Skeletal muscle tissue (tissue), 4 donors: ENCODE results near the gene MAGEA4. TPM values are rescaled to one million over a fixed set of nuclear protein-coding genes. Genes with fewer than 3 reads are reported as not detected.

ENCODE experiments used
- H3K27ac ChIP-seq: one replicate; pipeline ENCODE4 v1.7.0; 2013; ENCODE audit warnings: mild to moderate bottlenecking, low read depth, low read length, inconsistent platforms
- H3K27me3 ChIP-seq, 3 donors: one replicate each; pipeline ENCODE4 v1.7.0; 2013; ENCODE audit warnings: low read length in 3 of 3; ENCODE audit not compliant: control insufficient read depth in 3 of 3, insufficient read depth in 3 of 3
- H3K36me3 ChIP-seq, 3 donors: one replicate each; pipeline ENCODE4 v1.7.0; 2013; ENCODE audit warnings: low read length in 3 of 3; ENCODE audit not compliant: control insufficient read depth in 3 of 3, insufficient read depth in 3 of 3
- H3K4me1 ChIP-seq, 3 donors: one replicate each; pipeline ENCODE4 v1.7.0; 2013; ENCODE audit warnings: low read length in 3 of 3, mild to moderate bottlenecking in 3 of 3; ENCODE audit not compliant: control insufficient read depth in 3 of 3, insufficient read depth in 3 of 3
- H3K4me3 ChIP-seq, 3 donors: one replicate each; pipeline ENCODE4 v1.7.0; 2013; ENCODE audit warnings: low read length in 3 of 3
- H3K9ac ChIP-seq, 3 donors: one replicate each; pipeline ENCODE4 v1.7.0; 2013; ENCODE audit warnings: low read length in 3 of 3, mild to moderate bottlenecking in 3 of 3, moderate library complexity in 2 of 3, low read depth in 1 of 3
- H3K9me3 ChIP-seq, 3 donors: one replicate each; pipeline ENCODE4 v1.7.0; 2013; ENCODE audit warnings: low read length in 3 of 3; ENCODE audit not compliant: control insufficient read depth in 3 of 3
- total RNA-seq: library from RNA; depleted of rRNA; stranded (reverse); fragments of >200 nt; gene quantifications from one replicate; pipeline ENCODE4 v1.2.3, GENCODE V29; 2014
- donor health status: Osteomylitis.

MAGEA4 gene
- total RNA-seq, result not detected

GRCh38 chrX:151912780-151913179 lies at the start of gene MAGEA4:
Gene MAGEA4 (plus strand): TSS chrX:151912889. CDS start chrX:151923665, 10,776 bp downstream.
- no peaks in the 10 kb centered on the region for H3K36me3 ChIP-seq

GRCh38 chrX:151870602-151871001 lies 42.1 kb upstream of the MAGEA4 start:
- H3K4me3 ChIP-seq, result no peak overlapping the region
- H3K27ac ChIP-seq, result no peak overlapping the region
- no peaks in the 10 kb centered on the region for H3K9me3 ChIP-seq
- no peak overlapping the region for H3K9ac ChIP-seq
- no peaks in the 10 kb centered on the region for H3K36me3 ChIP-seq
- no peaks in the 10 kb centered on the region for H3K4me1 ChIP-seq
- H3K27me3 ChIP-seq, result no peaks in the 10 kb centered on the region

More at GRCh38 chrX:151912780-151913179, at the start of gene MAGEA4:
- H3K27me3 ChIP-seq, result no peaks in the 10 kb centered on the region
- no peaks in the 10 kb centered on the region for H3K9me3 ChIP-seq
- H3K9ac ChIP-seq, result no peak within 1 kb of the TSS
- no peak within 1 kb of the TSS for H3K4me3 ChIP-seq
- no peaks in the 10 kb centered on the region for H3K4me1 ChIP-seq
- no peak within 1 kb of the TSS for H3K27ac ChIP-seq

GRCh38 chrX:151871244-151871643 lies 41.4 kb upstream of the MAGEA4 start:
- Histone ChIP-seq H3K36me3 (no peaks in the 10 kb centered on the region), H3K4me1 (no peaks in the 10 kb centered on the region), H3K9me3 (no peaks in the 10 kb centered on the region), H3K27me3 (no peaks in the 10 kb centered on the region), H3K4me3 (no peak overlapping the region), H3K27ac (no peak overlapping the region), H3K9ac (no peak overlapping the region)

- no peaks in the 10 kb centered on the region for H3K4me1 ChIP-seq
- H3K9ac ChIP-seq, result no peak overlapping the region
- no peaks in the 10 kb centered on the region for H3K27me3 ChIP-seq
- no peak overlapping the region for H3K4me3 ChIP-seq
- no peaks in the 10 kb centered on the region for H3K36me3 ChIP-seq
- no peaks in the 10 kb centered on the region for H3K9me3 ChIP-seq
- no peak overlapping the region for H3K27ac ChIP-seq
Observed at GRCh38 chrX:151873096-151873495, 39.6 kb upstream of the MAGEA4 start.

- Histone ChIP-seq H3K9ac (no peak overlapping the region), H3K27me3 (no peaks in the 10 kb centered on the region), H3K36me3 (no peaks in the 10 kb centered on the region), H3K9me3 (no peaks in the 10 kb centered on the region), H3K4me1 (no peaks in the 10 kb centered on the region), H3K27ac (no peak overlapping the region), H3K4me3 (no peak overlapping the region)
Observed at GRCh38 chrX:151875270-151876026, 37.2 kb upstream of the MAGEA4 start.

- Histone ChIP-seq H3K9ac (no peak overlapping the region), H3K27ac (no peak overlapping the region), H3K27me3 (no peaks in the 10 kb centered on the region), H3K36me3 (no peaks in the 10 kb centered on the region), H3K9me3 (no peaks in the 10 kb centered on the region), H3K4me3 (no peak overlapping the region), H3K4me1 (no peaks in the 10 kb centered on the region)
Observed at GRCh38 chrX:151878574-151878973, 34.1 kb upstream of the MAGEA4 start.

- Histone ChIP-seq H3K27ac (no peak overlapping the region), H3K4me3 (no peak overlapping the region), H3K9ac (no peak overlapping the region), H3K27me3 (no peaks in the 10 kb centered on the region), H3K4me1 (no peaks in the 10 kb centered on the region), H3K9me3 (no peaks in the 10 kb centered on the region), H3K36me3 (no peaks in the 10 kb centered on the region)
Observed at GRCh38 chrX:151879856-151880255, 32.8 kb upstream of the MAGEA4 start.

GRCh38 chrX:151880895-151881294 lies 31.8 kb upstream of the MAGEA4 start:
- H3K9me3 ChIP-seq, result no peaks in the 10 kb centered on the region
- no peak overlapping the region for H3K4me3 ChIP-seq
- H3K36me3 ChIP-seq, result no peaks in the 10 kb centered on the region
- H3K9ac ChIP-seq, result no peak overlapping the region
- no peaks in the 10 kb centered on the region for H3K27me3 ChIP-seq
- H3K4me1 ChIP-seq, result no peaks in the 10 kb centered on the region
- no peak overlapping the region for H3K27ac ChIP-seq

- Histone ChIP-seq H3K9me3 (no peaks in the 10 kb centered on the region), H3K36me3 (no peaks in the 10 kb centered on the region), H3K4me3 (no peak overlapping the region), H3K27ac (no peak overlapping the region), H3K27me3 (no peaks in the 10 kb centered on the region), H3K4me1 (no peaks in the 10 kb centered on the region), H3K9ac (no peak overlapping the region)
Observed at GRCh38 chrX:151889421-151889820, 23.3 kb upstream of the MAGEA4 start.

GRCh38 chrX:151896734-151897474 lies 15.8 kb upstream of the MAGEA4 start:
- Histone ChIP-seq H3K9me3 (no peaks in the 10 kb centered on the region), H3K36me3 (no peaks in the 10 kb centered on the region), H3K4me1 (no peaks in the 10 kb centered on the region), H3K27me3 (no peaks in the 10 kb centered on the region), H3K27ac (no peak overlapping the region), H3K4me3 (no peak overlapping the region), H3K9ac (no peak overlapping the region)
